Osteoblast (primary cell): Measurements from ENCODE around the gene SORCS2. TPM values are rescaled to one million over a fixed set of nuclear protein-coding genes. Genes with fewer than 3 reads are reported as not detected.

Experiments
- DNase-seq: peaks from one replicate; pipeline ENCODE4 v3.0.0; 2011; ENCODE audit warnings: low spot score, mixed read lengths; ENCODE audit not compliant: insufficient read length; ENCODE audit errors: missing footprints
- H2AFZ ChIP-seq: 2 replicates; pipeline ENCODE4 v1.6.0; 2011; ENCODE audit warnings: mild to moderate bottlenecking, low read length
- H3K27ac ChIP-seq: 2 replicates; pipeline ENCODE4 v1.5.1; 2011; ENCODE audit warnings: mild to moderate bottlenecking, low read depth, low read length, moderate library complexity
- H3K27me3 ChIP-seq: 2 replicates; pipeline ENCODE4 v1.6.0; 2012; ENCODE audit warnings: mild to moderate bottlenecking, control low read depth, inconsistent platforms, low read length, moderate library complexity; ENCODE audit not compliant: insufficient read depth
- H3K36me3 ChIP-seq: 2 replicates; pipeline ENCODE4 v1.5.1; 2011; ENCODE audit warnings: mild to moderate bottlenecking, low read length, control low read depth, moderate library complexity; ENCODE audit not compliant: insufficient read depth
- H3K4me1 ChIP-seq: 2 replicates; pipeline ENCODE4 v1.5.1; 2011; ENCODE audit warnings: mild to moderate bottlenecking, low read length, control low read depth, moderate library complexity; ENCODE audit not compliant: insufficient read depth
- H3K4me2 ChIP-seq: 2 replicates; pipeline ENCODE4 v1.6.0; 2011; ENCODE audit warnings: mild to moderate bottlenecking, low read length; ENCODE audit not compliant: insufficient read depth
- H3K4me3 ChIP-seq: fragments of 200-600 bp; sonication (generic); 3 replicates; pipeline ENCODE4 v1.5.1; 2012; ENCODE audit warnings: mild to moderate bottlenecking, low read length, inconsistent platforms; ENCODE audit not compliant: insufficient read depth
- H3K79me2 ChIP-seq: 2 replicates; pipeline ENCODE4 v1.6.0; 2012; ENCODE audit warnings: mild to moderate bottlenecking, low read length, control low read depth, inconsistent platforms; ENCODE audit not compliant: insufficient read depth
- H3K9me3 ChIP-seq: 2 replicates; pipeline ENCODE4 v1.5.1; 2011; ENCODE audit warnings: low read depth, low read length, control low read depth
- H4K20me1 ChIP-seq: 2 replicates; pipeline ENCODE4 v1.6.0; 2012; ENCODE audit warnings: mild to moderate bottlenecking, low read length, control low read depth; ENCODE audit not compliant: insufficient read depth
- CTCF ChIP-seq: IDR thresholded peaks from 2 replicates; pipeline ENCODE4 v1.5.1; 2011; ENCODE audit warnings: mild to moderate bottlenecking, low read depth, low read length, moderate library complexity; ENCODE audit errors: extremely low read depth
- total RNA-seq: library from RNA; depleted of rRNA; stranded (reverse); fragments of >200 nt; gene quantifications from 2 replicates; pipeline ENCODE4 v1.2.3, GENCODE V29; 2012

SORCS2 gene
- total RNA-seq, 1 donor: 9.0 TPM

DNA sequence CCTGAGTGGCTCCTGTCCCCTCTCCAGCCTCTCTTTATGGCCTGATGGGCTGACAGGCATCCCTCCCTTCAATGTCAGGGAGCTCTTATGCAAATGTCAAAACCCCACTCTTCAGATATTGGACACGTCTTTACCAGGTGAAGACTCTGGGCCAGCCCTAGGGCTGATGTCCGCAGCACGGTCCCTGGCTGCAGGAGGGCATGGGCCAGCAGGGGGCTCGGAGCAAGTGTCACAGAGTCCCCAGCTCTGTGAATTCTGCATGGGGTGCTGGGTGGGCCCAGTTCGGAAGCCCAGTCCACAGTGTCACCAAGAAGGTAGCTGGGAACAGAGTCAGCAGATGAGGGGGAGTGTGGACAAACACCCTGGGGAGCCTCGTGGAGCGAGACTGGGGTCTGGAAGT, 282.0 kb downstream of the SORCS2 start:
- Histone ChIP-seq H3K36me3 (no peaks in the 10 kb centered on the region), H2AFZ (no peak overlapping the region), H3K27ac (no peak overlapping the region), H4K20me1 (no peaks in the 10 kb centered on the region), H3K4me3 (no peak overlapping the region), H3K9me3 (no peaks in the 10 kb centered on the region), H3K4me1 (no peaks in the 10 kb centered on the region), H3K27me3 (peaks cover 3% of the 10 kb centered on the region), H3K4me2 (no peak overlapping the region), H3K79me2 (no peaks in the 10 kb centered on the region)
- no peak for TF ChIP-seq CTCF
- no peak for DNase-seq

- no peak for TF ChIP-seq CTCF
- H3K4me3 ChIP-seq: no peak overlapping the region
Measured at GRCh38 chr4:7475207-7475606, 282.9 kb downstream of the SORCS2 start.

GRCh38 chr4:7476820-7477219, 284.5 kb downstream of the SORCS2 start:
- no peaks in the 10 kb centered on the region for H3K9me3 ChIP-seq
- H3K27ac ChIP-seq: no peak overlapping the region
- no peaks in the 10 kb centered on the region for H3K4me1 ChIP-seq
- DNase-seq: no peak
- TF ChIP-seq CTCF: no peak
- H3K36me3 ChIP-seq: no peaks in the 10 kb centered on the region
- H3K79me2 ChIP-seq: no peaks in the 10 kb centered on the region
- peaks cover 3% of the 10 kb centered on the region for H3K27me3 ChIP-seq
- H3K4me2 ChIP-seq: no peak overlapping the region
- no peaks in the 10 kb centered on the region for H4K20me1 ChIP-seq
- no peak overlapping the region for H2AFZ ChIP-seq
- H3K4me3 ChIP-seq: no peak overlapping the region

More at GRCh38 chr4:7475207-7475606, 282.9 kb downstream of the SORCS2 start:
- no peaks in the 10 kb centered on the region for H3K36me3 ChIP-seq
- H3K79me2 ChIP-seq: no peaks in the 10 kb centered on the region
- DNase-seq: no peak
- no peak overlapping the region for H3K27ac ChIP-seq
- no peaks in the 10 kb centered on the region for H3K4me1 ChIP-seq
- peaks cover 3% of the 10 kb centered on the region for H3K27me3 ChIP-seq
- H3K4me2 ChIP-seq: no peak overlapping the region
- H4K20me1 ChIP-seq: no peaks in the 10 kb centered on the region
- no peaks in the 10 kb centered on the region for H3K9me3 ChIP-seq
- no peak overlapping the region for H2AFZ ChIP-seq

DNA sequence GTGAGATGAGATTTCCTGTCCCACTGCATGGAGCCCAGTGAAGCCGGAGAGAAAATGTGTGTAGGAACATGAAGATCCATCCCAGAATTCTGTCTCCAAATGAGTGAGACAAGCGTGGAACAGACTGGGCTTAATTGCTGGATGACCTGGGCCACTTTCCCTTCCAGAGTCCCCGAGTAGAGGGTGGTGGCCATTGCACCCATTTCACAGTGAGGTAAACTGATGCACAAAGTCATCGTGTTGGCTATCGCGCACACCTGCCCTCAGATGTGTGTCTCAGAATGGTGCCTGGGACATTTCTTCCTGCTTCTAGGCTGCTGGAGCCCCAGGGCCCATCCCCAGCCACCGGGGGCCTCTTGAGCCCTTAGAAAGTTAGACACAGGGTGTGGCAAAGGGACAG, 285.4 kb downstream of the SORCS2 start:
- TF ChIP-seq CTCF: no peak
- Histone ChIP-seq H3K27me3 (peaks cover 3% of the 10 kb centered on the region), H3K36me3 (no peaks in the 10 kb centered on the region), H3K9me3 (no peaks in the 10 kb centered on the region), H3K4me2 (no peak overlapping the region), H4K20me1 (no peaks in the 10 kb centered on the region), H3K4me3 (no peak overlapping the region), H3K4me1 (no peaks in the 10 kb centered on the region), H3K27ac (no peak overlapping the region), H3K79me2 (no peaks in the 10 kb centered on the region), H2AFZ (no peak overlapping the region)
- no peak for DNase-seq
